GM19468 (cell line): ENCODE results near the gene MMP2.

Source experiments
- ATAC-seq: cut with Tn5 transposase; IDR thresholded peaks from one replicate; pipeline ENCODE4 v1.9.1; 2021; ENCODE audit warnings: mild to moderate bottlenecking, moderate library complexity, moderate number of reproducible peaks; ENCODE audit not compliant: unreplicated experiment; ENCODE audit errors: extremely low read depth

The MMP2 gene

GRCh38 chr16:55478827-55479429 is at the start of gene MMP2:
MMP2 (plus strand) TSS chr16:55479198; CDS start chr16:55479480, 282 bp downstream.
- no peak for ATAC-seq

DNA sequence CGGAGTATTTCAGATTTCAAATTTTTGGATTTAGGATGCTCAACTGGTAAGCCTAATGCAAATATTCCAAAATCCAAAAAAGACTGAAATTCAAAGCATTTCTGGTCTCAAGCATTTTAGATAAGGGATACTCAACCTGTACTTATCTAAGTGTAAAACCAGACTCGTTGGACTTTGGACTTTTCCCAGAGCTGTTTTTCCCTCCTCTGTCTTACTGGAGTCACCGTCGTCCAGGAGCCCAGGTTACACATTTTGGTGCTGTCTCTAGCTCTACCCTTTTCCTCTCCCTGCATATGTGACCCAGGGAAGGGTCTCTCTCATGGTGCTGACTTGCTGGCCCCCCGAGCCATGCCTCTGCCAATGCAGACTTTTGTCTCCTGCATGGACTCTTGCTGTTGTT is 46.0 kb upstream of the MMP2 start:
- no peak for ATAC-seq

DNA sequence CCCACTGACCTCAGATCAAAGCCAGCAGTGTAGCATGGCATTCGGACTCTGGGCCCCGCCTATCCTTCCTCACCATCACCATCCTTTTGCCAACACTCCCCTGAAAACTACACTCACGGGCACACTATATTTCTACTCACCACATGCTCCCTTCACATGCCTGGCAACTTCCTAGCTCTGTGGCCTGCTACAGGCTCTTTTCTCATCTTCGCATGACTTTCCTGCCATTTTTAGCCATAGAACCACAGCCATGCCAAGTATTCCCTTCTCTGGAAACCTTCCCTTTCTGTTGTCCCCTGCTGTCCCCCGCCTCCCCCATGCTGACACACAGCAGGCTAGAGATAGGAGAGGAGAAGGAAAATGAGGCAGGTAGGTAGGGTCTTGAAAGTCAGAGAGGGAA is 45.5 kb upstream of the MMP2 start:
- no peak for ATAC-seq

- no peak for ATAC-seq
These were observed 45.0 kb upstream of the MMP2 start for GRCh38 chr16:55434000-55434399.

GRCh38 chr16:55435387-55435786 is 43.6 kb upstream of the MMP2 start:
- no peak for ATAC-seq

DNA sequence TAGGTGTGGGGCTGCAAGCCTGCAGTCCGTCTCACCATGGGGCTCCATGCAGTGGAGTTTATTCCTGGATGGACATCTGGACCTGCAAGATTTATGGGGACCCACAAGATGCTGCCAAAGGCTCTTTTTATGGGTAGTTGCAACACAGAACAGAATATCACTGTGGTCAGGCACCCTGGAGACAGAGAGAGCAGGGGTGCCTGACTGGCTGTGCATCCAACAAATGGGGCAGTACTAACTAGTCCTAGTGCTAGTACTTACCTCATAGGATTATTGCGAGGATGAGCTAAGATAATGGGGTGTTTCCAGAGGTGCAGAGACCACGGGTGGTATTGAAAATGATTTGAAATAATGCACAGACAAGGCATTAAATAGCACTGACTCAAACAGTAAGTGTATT is 42.4 kb upstream of the MMP2 start:
- ATAC-seq, result no peak

DNA sequence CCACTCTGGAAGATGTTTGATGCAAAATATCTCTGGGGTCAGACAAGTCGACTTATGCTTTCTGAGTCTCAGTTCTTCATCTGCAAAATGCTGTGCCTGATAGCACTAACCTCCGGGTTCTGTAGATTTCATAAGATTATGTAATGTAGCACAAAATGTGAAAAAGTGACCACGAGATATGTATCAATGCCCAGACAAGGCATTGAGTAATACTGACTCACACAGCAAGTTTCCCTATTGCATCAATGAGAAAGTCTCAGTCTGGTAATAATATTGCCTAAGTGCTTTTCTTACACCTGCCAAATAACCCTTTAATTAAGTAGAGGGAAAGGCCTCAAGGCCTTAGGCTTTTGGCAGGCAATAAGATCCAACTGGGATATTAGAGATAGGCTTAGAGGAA is 41.4 kb upstream of the MMP2 start:
- no peak for ATAC-seq

DNA sequence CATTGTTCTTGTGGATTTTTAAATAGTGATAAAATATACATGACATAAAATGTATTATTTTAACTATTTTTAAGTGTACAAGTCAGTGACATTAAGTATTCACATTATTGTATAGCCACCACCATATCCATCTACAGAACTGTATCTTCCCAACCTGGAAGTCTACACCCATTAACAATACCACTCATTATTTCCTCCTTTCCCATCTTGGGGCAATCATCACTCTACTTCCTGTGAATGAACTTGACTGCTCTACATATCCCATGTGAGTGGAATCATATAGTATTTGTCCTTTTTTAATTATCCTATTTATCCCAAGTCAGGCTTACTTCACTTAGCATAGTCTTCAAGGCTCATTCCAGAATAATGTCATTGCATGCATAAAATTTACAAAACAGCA is 40.7 kb upstream of the MMP2 start:
- no peak for ATAC-seq

DNA sequence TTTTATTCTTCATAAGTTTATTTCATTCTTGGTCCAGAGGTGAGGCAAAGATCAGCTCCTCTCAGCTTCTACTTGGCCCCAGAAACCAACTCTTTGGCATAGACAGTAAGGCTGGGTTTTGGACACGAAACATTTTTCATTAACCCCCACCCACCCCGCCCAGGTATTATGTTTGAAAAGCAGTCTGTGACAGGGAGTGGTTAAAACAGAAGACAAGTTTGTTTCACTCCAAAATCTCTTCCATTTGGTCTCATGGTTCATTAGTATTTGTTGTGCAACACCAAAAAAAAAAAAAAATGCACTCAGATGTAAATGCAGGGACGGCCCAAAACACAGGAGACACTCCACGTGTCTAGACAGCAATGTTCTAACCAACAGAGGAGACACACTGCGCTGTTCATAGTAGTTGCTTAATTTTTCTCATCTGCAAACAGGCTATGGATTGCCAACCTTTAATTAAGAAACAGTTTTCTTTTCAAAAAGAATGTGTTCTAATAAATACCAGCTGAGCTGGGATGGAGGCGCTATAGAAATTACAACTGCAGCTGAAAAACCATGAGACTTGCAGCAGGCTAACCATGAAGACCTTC is 39.8 kb upstream of the MMP2 start:
- no peak for ATAC-seq

DNA sequence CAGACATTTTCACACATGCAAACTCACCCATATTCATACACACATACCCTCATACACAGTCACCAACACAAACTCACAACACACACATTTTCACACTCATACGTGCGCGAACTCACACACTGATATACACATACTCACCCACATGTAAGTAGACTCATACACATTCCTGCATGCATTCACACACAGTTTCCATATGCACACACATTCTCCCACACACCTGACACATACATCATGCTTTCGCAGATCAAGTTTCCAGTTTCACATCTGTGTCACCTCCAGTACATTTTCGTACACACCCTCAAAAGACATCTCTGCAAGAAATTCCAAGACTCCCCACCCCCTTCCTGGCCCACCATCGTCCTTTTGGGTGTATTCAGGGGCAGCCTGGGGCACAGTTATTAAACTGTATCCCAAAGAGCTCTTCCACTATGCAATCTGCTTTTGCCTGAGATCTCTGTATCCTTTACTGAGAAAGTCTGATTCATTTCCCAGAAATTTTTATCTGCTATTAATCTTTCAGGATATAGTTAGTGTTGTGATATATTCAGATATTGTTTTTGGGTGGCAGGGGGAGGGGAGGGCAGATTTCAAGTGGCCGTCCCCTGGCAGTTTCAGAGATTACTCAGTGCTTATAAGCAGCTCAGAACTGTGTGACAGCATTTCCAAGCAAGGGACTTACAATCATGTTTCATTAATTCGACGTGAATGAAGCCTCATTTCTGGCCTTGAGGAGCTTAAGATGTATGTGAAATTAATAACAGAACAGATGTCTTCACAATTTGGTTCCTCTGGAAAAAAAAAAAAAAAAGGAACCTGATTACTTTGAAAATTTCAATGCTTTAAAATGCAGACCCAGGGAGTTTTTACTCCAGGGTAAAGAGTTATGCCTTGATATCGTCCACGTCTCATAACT is 35.3 kb upstream of the MMP2 start:
- no peak for ATAC-seq

- ATAC-seq, result no peak
These were observed 34.1 kb upstream of the MMP2 start for GRCh38 chr16:55444754-55445485.

- ATAC-seq, result no peak
These were observed 31.8 kb upstream of the MMP2 start for GRCh38 chr16:55447231-55447630.

DNA sequence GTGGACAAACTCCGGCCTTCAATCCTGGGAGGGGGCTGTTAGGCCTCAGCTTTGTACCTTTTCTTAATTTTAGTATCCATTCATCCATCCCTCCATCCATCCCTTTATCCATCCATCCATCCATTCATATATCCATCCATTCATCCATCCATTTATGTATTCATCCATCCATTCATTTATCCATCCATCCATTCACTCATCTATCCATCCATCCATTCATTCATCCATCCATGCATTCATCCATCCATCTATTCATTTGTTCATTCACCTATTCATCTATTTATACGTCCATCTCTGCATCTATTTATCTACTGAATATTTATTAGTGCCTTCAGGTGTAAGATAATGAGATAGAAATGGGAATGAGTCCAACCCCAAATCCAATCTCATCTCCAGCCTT is 26.0 kb upstream of the MMP2 start:
- ATAC-seq, result no peak

GRCh38 chr16:55453909-55454308 is 25.1 kb upstream of the MMP2 start:
- no peak for ATAC-seq

DNA sequence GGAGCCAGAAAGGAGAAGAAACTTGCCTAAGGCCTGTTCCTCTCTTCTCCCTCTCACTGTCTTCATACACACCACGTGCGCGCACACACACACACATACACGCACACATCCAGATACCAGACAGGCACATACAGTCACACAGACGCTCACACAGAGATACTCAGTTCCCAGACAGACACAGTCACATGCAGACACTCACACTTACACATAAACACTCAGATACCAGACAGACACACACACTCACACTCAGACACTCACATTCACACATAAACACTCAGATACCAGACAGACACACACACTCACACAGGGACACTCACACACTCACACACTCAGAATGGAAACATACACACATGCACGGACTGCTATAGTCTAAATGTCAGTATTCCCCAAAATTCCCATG is 24.1 kb upstream of the MMP2 start:
- ATAC-seq, result no peak

DNA sequence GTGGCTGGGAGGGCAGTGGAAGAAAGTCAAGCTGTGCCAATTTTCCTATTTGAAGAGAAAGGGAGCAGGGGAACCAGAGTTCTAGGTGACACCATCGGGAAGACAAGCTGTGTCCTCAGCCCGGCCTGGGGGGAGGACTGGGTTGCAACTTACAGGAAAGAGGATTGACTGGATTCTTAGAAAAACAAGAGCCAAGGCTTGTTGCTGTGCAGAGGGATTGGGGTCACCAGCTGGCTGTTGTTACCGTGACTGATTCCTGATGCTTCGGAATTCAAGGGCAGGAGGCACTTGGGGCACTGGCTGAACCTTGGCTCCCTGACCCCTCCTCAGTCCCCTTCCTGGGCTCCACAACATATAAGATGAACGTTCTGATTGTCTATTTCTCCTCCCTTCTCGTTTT is 16.8 kb upstream of the MMP2 start:
- no peak for ATAC-seq

GRCh38 chr16:55464375-55464774 is 14.6 kb upstream of the MMP2 start:
- no peak for ATAC-seq

DNA sequence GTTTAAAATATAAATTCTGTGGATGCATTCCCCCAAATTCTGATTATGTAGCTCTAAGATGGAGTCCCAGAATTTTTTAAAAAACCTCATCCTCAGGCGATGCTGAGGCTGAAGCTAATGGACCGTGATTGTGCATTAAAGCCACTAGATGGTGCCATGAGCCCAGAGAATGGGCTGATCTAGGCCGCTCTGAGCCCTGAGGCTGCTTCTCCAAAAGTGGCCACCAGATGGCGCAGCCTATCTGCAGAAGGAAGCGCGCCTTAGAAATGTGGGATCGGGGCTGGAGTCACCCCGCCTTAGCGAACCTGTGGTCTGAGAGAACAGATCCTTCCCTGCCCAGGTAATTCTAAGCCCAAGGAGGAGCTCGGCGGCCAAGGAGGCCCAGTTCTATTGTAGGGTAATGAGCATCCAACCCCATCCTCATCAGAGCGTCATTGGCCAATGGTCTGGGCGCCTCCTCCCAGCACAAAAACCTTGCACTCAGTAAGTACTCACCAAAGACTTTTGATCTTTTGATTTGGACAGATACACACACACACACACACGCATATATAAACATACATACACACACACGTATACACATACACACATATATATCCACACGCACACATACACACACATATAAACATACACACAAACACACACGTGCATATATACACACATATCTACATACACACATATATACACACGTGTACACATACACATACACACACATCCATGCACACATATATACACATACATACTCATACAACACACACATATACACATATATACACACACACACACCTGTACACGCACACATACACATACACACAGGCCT is 13.7 kb upstream of the MMP2 start:
- peak; percentile 89 for ATAC-seq

DNA sequence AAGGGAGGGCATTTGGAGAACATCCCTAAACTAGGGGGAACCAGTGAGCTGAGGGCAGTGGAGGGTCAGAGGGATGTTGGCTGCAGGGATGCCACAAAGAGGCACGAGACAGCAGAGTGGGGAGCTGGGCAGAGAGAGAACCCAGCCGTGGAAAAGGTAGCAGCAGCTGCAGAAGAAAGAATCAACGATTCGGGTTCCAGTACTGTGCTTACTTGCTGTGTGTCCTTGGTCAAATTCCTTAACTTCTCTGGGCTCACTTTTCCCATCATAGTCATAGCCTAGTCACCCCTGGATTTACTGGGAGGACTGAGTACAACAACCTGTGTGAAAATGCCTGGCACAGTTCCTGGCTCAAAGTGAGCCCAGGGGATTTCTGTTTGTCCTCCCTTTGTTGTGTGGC is 12.8 kb upstream of the MMP2 start:
- ATAC-seq, result no peak

DNA sequence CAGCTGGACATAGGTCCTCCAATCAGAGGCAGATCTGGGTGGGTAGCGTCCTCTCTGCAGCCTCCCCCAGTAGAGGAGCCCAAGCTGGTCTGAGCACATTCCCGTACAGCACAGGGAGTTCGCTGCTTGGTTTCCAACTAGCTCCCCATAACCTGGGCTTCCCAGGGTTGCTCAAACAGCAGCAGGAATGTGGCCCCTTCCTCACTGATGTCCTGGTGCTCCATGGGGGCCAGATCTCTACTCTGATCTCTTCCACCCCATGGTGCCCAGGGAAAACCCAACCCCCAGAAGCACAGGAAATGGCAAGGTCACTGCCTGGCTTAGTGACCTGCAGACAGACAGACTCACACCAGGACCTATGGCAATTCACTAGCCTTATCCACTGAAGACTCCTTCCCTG is 11.1 kb upstream of the MMP2 start:
- ATAC-seq, result no peak
